Activated naive CD4-positive, alpha-beta T cell (primary cell): ENCODE measurements around the gene FABP6.
"Not testable (repeated sequence)": the region's sequence is repeated elsewhere in the genome, so short reads cannot be mapped to it uniquely, and the experiment has no call there.

Experiments used
- DNase-seq, 4 experiments: peaks; one replicate each; lab custom pipeline; 2025; lab: John Stamatoyannopoulos, UW

Gene FABP6

DNA sequence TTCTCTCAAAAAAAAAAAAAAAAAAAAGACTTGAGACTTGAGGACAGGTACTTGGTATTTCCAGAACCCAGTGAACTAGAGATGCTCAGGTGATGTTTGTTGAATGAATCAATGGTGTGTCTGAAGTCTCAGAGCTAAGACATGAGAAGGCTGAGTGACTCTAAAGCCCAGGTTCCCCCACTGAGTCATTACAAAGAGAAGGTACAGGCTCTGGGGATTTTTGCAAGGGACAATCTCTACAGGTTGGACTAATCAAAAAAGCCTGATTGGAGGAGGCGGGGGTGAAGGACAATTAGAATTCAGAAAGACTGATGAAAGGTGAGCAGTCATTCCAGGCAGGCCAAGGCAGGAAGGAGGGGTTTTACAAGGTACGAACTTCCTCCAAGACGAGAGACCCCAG, 8.2 kb upstream of the FABP6 start:
- DNase-seq = no peak

DNA sequence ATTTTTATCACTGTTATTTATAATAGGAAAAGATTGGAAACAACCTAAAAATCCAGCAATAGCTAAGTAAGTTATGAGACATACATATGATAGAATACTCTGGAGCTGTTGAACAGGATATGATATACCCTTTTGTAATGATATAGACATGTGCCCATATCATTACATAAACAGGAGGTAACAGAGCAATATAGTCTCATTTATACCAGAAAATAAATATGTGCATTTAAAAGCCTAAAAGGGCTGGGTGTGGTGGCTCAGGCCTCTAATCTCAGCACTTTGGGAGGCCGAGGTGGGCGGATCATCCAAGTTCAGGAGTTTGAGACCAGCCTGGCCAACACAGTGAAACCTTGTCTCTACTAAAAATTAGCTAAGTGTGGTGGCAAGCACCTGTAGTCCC, 2.3 kb upstream of the FABP6 start:
- DNase-seq = no peak

DNA sequence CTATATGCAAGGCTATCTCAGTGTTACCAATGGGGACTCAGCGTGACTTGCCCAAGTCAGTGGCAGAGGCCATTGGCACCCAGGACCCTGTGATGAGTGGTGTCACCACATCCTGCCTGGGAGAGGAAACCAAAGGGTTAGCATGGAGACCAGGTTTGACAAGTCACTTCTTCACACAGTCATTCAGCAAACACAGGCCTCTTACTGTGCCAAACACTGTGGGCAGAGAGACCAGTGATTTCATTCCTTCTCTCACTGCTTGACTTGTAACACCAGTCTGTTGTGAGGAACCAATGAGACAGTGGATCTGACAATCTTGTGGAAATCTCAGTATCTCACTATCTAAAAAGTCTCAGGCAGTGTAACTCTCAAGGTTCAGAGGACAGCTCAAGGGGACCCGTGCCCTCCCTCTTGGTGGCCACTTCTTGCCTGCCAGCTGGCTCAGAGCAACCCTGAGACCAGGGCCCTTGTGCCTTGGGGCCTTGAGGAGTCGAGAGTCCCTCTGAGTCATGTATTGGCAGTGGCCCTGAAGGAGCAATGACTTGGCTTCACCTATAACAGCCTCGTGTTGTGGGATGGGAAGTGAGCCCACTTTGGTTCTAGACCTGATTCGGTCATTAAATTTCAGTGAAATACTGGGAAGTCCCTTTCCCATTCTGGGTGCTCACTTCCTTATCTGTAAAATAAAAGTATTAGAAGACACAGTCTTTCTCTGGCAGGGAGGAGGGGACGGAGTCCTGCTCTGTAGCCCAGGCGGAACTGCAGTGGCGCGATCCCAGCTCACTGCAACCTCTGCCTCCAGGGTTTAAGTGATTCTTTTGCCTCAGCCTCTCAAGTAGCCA, 1.6 kb downstream of the FABP6 start:
- no peak for DNase-seq

DNA sequence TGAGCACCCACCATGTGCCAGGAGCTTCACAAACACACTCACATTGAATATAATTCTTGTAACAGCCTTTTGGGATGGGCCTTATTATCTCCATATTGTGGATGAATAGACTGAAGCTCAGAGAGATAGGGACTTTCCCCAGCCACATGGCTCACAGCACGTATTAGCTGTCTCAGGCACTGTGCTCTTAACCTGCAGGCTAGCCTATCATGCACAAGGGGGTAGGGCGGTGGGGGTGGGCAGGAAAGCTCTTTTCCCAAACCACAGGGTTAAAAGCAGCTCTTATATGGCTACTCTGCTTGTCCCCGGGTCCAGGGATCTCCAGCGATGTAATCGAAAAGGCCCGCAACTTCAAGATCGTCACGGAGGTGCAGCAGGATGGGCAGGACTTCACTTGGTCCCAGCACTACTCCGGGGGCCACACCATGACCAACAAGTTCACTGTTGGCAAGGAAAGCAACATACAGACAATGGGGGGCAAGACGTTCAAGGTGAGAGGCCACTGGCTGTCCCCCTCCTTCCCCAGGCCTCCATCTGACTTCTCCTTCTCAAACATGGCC, 2.6 kb downstream of the FABP6 start:
- no peak for DNase-seq

DNA sequence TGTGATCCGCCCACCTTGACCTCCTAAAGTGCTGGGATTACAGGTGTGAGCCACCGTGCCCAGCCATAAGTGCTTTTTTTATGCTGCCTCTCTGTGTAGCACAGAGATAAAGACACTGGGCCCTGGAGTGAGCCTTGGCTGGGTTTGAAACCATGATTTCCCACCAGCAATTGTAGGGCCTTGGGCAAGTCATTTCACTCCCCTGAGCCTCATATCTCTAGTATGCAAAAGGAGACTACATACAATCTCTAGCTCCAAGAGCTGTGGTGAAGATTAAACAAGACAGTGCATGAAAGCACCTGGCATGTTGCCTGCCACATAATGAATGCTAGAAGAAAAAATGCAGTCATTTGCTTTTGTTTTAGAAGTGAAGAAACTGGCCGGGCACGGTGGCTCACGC, 3.9 kb downstream of the FABP6 start:
- DNase-seq = no peak

DNA sequence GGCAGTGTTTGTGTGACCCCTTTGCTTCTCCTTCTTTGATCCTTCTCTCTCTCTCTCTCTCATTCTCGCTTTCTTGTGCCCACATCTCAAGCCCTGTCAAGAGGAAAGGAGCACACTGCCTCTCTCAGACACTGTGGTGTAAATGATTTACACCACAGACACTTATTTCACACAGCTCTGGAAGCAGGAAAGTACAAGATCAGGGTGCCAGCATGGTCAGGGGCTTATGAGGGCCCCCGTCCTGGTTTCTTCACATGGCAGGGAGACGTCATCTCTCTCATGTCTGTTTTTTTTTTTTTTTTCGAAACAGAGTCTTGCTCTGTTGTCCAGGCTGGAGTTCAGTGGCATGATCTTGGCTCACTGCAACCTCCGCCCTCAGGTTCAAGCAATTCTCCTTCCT, 6.4 kb downstream of the FABP6 start:
- DNase-seq = no peak

DNA sequence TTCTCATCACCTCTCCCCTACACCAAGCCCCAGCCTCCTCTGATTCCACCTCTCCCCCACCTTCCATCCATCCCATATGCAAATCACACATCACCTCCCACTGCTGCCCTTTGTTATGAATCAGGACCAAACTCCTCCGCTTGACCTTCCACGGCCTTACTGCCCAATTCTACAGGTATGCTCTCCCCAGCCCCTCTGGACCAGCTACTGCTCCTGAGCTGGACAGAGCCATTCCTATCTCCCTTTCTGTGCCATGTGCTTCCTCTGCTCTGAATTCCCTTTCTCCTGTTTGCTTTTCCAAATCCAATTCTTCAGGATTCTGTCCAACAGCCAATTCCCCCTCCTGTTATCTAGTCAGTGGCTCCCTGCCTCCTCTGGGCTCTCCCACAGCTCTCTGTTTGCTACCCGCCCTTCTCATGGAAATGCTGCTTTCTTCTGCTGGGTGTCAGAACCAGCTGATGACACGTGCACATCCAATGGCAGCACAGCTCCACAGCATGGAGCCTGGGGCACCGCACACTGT, 8.3 kb downstream of the FABP6 start:
- no peak for DNase-seq

DNA sequence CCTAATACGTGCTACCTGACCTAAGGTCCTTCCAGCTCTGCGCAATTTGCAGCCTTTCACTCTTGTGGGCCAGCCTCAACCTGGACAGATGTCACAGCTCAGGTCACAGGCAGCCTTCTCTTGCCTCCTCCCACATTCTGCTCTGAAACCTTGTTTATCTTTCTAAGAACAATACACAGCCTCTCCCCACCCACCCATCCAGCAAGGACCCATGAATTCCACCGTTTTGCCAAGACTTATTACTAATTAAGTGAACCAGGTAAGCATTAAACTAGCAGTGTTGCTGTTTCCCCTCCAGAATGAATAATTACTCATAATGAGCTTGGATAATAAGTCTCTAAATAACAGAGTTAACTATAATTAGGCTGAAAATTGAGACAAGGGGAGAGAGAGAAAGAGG, 11.0 kb downstream of the FABP6 start:
- no peak for DNase-seq

DNA sequence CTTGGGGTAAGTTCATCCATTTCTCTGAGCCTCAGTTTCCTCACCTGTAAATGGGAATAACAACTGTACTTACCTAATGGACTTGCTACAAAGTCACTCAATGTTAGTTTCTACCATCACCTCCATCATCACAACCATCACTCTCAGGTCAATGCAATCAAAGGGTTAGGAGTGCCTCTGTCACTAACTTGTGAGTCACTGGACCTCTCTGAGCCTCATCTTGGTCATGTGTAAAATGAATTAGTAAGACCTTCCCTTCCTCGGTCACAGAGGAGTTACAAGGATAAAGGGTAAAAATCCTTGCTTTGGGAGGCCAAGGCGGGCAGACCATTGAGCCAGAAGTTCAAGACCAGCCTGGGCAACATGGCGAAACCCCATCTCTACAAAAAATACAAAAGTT, 12.8 kb downstream of the FABP6 start:
- DNase-seq = no peak

DNA sequence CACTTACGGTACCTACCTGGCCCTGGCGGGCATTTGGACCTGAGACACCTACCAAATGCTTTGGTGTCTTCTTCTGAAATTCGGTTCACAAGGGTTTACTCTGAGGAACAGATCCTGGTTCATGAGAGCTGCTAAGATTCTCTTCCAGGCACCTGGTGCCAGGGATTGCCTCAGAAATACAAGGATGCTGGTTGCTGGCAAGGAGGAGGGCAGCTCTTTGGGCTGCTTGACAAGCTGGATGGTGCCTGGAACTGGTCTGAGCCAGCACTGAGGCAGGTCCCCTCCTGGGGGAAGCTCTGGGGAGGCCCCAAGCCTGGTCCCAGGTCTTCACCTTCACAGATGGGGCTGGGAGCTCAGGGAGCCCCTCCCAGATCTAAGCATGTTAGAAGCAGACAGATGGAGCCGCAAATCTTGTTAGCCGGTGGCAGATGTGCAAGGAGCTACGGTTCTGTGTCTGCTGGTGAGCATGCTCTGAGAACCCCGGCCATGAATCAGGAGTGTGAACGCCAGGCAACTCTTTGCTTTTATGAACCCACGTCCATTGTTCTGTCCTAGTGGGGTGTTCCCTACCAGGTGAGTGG, 16.3 kb downstream of the FABP6 start:
- no peak for DNase-seq

DNA sequence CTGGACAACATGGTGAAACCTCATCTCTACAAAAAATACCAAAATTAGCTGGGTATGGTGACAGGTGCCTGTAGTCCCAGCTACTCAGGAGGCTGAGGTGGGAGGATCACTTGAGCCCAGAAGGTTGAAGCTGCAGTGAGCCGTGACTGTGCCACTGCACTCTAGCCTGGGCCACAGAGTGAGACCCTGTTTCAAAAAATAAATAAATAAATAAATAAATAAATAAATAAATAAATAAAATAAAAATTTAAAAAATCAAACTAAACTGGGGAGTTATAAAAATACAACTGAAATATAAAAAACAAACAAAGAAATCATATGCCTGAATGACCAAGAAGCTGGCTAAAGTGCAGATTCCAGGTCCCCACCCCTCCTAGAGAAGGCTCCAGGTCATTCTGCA, 20.3 kb downstream of the FABP6 start:
- not testable (repeated sequence) for DNase-seq

DNA sequence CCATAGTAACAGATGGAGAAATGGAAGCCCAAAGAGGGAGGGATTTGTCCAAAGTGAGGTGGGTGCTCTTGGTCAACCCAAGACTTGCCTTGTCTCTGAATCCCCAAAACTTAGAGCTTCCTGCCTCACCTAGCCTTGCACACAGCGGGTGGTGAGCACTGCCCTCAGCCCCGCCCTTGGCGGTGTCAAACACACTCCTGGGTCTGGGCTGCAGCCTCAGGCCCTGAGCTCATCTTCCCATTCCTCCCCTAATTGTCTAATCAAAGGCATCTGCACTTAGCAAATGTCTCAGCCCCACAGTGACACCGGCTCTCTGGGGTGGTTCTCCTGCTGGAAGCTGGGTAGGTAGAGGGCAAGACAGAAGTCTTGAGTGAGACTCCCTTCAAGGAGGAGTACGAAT, 20.9 kb downstream of the FABP6 start:
- DNase-seq = no peak

DNA sequence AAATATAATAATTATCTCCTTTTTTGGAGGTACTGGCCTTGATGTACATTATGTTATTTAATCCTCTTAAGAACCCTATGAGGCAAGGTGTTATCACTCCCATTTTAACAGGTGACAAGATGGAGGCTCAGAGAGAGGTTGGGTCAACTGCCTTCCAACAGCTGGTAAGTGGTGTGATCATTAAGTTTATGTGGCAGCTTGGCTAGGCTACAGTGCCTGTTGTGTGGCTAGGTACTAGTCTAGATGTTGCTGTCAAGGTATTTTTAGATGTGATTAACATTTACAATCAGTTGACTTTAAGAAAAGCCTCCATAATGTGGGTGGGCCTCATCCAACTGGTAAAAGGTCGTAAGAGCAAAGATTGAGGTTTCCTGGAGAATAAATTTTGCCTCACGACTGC, 21.5 kb downstream of the FABP6 start:
- no peak for DNase-seq

DNA sequence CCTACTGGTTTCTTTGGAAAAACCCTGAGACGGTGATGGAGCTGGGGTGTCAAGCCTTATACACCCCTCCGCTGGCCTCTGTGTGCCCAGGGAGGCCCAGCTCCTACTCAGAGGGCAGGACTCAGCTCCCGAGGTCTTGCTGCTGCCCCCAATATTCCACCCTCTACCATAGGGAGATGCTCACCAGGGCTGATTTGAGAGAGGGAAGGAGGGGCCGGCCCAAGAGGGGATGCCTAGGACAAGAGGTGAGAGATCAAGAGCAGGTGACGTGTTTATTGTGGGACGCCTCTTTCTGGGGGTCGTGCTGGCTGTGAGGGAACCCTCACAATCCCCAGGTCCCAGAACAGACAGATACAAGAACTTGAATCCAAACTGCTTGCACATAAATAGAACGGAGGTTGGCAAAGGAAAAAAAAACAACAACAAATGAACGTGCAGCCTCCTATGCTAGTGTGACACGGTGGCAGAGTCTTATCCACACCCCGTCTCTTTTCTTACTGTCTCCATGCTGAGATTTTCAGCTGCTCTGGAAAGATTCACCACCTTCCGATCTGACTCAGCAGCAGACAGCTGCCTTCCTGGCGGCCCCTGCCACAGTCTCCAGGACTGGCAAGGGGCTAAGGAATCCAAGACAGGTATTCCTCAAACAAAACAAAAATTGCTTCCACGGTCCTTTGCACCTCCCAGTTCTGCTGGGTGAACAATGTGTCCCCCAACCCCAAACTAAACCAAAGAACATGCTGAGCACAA, 22.3 kb downstream of the FABP6 start:
- DNase-seq = no peak

DNA sequence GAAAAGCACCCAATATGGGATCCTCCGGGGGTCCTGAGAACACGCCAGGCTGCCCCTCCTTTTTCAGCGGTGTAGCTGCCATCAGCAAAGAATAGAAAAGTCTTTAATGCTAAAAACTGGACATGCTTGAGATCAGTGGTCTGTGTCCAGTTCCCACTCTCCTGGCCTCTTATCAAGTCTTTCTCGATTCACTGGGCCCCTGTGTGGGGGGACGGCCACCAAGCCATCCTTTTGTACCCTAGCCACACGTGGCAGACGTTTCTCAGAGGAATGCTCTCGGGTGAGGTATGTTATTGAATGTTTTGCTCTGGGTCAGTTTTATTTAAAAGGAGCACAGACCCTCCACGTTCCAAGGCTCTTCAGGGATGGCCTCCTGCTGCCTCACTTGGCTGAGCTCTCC, 23.6 kb downstream of the FABP6 start:
- no peak for DNase-seq

DNA sequence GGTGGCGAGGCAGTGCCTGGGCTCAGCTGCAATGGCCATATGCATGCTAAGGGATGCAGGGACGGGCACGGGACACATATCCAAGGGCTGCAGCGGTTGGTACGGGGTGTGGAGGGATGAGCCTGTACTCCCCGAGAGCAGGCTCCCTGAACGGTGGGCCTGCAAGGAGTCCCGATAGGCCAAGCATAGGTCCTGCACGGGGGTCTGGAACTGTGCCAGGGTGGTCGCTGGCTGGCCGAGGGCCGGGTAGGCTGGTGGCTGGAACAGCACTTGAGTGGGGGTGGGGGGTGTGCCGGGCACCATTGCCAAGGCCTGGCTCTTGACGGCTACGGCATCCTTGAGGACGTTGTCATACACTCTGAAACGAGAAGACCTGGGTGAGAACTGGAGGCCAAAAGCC, 24.1 kb downstream of the FABP6 start:
- DNase-seq = no peak

DNA sequence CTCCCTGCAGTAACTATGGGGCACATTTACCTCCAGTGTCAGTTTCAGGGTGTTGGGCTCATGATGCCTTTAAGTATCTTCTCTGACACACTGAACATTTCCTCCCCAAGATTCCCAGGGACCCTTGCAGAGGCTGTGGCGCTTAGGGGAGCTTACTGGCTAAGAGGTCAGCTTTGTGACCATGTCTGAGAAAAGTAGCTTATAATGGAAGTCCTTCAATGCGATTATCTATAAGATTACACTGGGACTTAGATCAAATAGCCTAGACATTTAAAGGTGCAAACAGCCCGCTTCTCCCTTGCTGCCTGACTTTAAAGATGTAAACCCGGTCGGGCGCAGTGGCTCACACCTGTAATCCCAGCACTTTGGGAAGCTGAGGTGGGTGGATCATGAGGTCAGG, 25.4 kb downstream of the FABP6 start:
- no peak for DNase-seq

DNA sequence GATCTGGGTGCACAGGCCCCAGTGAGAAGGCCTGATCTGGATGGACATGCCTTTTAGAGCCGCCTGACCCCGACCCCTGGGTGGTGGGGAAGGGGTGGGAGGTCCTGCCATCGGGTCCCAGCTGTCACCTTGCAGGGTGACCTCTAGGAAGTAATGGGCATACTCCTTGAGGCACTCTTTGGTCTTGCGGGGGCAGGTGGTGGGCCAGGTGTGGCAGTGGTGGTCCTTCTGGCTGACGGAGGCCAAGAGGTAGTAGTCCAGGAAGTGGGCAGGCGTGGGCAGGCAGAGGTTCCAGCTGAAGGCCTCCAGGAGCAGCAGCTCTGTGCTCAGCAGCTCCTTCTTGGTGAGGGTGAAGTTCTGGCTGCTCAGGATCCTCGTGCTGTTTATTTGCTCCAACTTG, 30.0 kb downstream of the FABP6 start:
- DNase-seq = no peak

DNA sequence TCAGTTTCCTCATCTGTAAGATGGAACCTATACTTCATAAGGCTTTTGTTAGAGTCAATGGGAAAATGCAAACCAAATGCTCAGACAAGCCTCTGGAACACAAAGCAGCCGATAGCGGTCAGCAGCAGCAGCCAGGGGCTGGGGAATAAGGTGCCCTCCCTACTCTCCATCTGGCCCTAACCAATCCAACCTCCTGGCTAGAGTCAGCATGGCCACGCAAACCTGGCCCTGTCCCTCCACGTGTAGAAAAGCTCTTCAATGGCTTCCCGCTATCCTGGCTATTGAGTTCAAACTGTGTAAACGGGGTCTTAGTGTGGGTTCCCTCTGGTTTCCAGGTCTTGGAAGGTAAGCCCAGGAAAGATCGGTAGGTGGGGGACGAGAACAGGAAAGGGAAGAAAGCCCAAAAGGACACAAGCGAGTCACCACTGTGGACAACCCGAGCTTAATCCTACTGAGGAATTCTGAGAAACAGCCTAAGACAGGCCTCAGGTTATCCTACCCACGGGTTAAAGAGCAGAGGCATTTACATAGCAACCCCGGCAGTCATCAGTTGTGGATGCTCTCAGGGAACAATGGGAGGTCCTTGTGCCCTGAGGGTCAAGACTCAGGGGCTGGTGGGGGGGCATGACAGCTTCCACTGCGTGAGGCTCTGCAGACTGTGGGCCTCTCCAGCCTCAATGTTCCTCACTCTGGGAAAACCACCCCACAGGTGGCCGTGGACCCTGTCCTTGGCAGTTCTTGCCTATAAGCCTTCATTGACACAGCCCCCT, 30.9 kb downstream of the FABP6 start:
- no peak for DNase-seq

DNA sequence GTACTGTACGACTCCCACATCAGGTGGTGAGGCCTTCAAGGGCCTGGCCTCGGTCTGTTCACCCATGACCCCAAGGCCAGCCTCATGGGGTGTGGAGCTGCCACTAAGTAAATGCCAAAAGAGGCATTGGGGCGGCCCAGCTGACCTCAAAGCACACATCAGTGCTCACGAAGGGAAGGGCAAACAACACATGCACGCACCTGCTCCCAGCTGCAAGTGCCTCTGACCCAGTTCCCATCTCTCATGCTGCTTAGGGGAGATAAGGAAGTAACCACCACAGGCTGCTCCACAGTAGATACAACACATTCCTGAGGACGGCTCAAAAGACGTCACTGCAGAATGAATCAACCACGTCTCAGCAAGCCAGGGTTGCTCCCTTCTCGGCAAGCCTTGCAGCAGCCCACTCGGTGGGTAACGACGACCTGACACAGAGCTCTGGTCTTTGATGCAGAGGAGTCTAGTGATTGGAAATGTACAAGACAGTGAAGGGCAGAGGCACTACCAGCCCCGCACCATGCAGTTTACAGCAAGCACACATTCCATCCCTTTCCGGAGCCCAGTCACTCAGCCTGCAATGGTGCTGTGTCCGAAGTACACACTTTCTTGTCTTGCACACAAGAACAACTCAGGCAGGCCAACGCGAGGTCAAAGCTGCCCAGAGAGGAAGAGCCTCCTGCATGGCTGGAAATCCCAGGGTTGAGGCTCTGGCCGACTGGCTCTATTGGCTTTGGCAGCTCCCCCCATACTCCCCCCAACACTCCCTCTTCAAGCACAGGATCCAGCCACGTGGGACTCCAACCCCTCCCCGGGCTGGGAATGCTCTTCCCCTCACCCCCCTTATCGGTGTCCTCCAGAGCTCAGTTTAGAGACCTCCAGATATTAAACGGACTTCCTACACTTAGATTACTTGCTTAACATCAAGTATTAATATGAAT, 31.8 kb downstream of the FABP6 start:
- DNase-seq = no peak
